DND-41 (cell line): ENCODE measurements around the gene EDA.

ENCODE experiments used
- ATAC-seq: fragments of 200-7000 bp; cut with Tn5 transposase; 3 replicates; pipeline ENCODE4 v1.9.1; 2021; ENCODE audit warnings: low read depth; ENCODE audit not compliant: insufficient read depth
- DNase-seq: peaks from one replicate; pipeline ENCODE4 v3.0.0-alpha.2; 2020
- H2AFZ ChIP-seq: 2 replicates; pipeline ENCODE4 v1.6.0; 2012; ENCODE audit warnings: low read depth, low read length
- H3K27ac ChIP-seq: 2 replicates; pipeline ENCODE4 v1.5.1; 2012; ENCODE audit warnings: low read length, inconsistent platforms
- H3K27me3 ChIP-seq: fragments of 200-600 bp; sonication (generic); 2 replicates; pipeline ENCODE4 v1.6.0; 2012; ENCODE audit warnings: low read length, mild to moderate bottlenecking, inconsistent platforms; ENCODE audit not compliant: insufficient read depth, poor library complexity
- H3K36me3 ChIP-seq: 2 replicates; pipeline ENCODE4 v1.5.1; 2012; ENCODE audit warnings: low read length, inconsistent platforms; ENCODE audit not compliant: insufficient read depth
- H3K4me1 ChIP-seq: 2 replicates; pipeline ENCODE4 v1.5.1; 2012; ENCODE audit warnings: mild to moderate bottlenecking, low read length; ENCODE audit not compliant: insufficient read depth
- H3K4me2 ChIP-seq: 2 replicates; pipeline ENCODE4 v1.6.0; 2012; ENCODE audit warnings: mild to moderate bottlenecking, moderate library complexity, low read length, inconsistent platforms; ENCODE audit not compliant: insufficient read depth
- H3K4me3 ChIP-seq, 2 experiments: fragments of 200-600 bp in 1 of 2; shearing (Covaris generic) in 1 of 2; 2 replicates each; pipeline ENCODE4 v1.5.1; 2012 to 2016; ENCODE audit warnings: inconsistent platforms in 2 of 2, low read length in 2 of 2, mild to moderate bottlenecking in 2 of 2, low read depth in 1 of 2, moderate library complexity in 1 of 2
- H3K79me2 ChIP-seq: 2 replicates; pipeline ENCODE4 v1.6.0; 2012; ENCODE audit warnings: low read length, inconsistent platforms; ENCODE audit not compliant: insufficient read depth
- H3K9ac ChIP-seq: 2 replicates; pipeline ENCODE4 v1.6.0; 2012; ENCODE audit warnings: low read depth, mild to moderate bottlenecking, inconsistent platforms, low read length, moderate library complexity
- H3K9me3 ChIP-seq: 2 replicates; pipeline ENCODE4 v1.5.1; 2012; ENCODE audit warnings: low read length, moderate library complexity, mild to moderate bottlenecking, inconsistent platforms; ENCODE audit not compliant: insufficient read depth, severe bottlenecking
- H4K20me1 ChIP-seq: 2 replicates; pipeline ENCODE4 v1.6.0; 2012; ENCODE audit warnings: low read length; ENCODE audit not compliant: insufficient read depth
- EZH2 ChIP-seq: IDR thresholded peaks from 3 replicates; pipeline ENCODE4 v1.6.1; 2012; ENCODE audit warnings: borderline replicate concordance, low read depth, mild to moderate bottlenecking, moderate library complexity, low read length, inconsistent platforms; ENCODE audit not compliant: severe bottlenecking
- TF ChIP-seq, protein P1 (sequence below): IDR thresholded peaks from 2 replicates; pipeline ENCODE4 v1.5.1; 2012; ENCODE audit warnings: borderline replicate concordance, low read length, moderate library complexity, mild to moderate bottlenecking; ENCODE audit not compliant: poor library complexity, severe bottlenecking; ENCODE audit errors: extremely low read depth

EDA gene

DNA sequence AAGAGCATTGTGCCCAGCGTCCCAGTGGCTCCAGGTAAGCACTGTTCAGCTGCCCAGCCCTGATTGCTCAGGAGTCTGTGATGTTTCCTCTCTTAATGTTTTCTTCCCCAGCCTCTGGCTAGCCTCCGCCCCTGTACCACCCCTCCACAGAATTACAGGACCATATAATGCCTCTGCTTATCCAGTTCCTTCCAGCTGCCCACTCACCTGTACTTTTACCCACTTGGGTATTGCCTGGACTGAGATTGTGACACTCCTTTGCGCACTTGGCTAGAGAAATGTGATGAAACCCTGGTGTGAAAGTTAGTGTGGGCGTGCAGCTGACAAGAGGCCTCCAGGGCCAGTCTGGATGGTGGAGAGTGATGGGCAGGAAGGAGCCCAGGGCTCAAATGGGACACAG, 434.0 kb downstream of the EDA start, which contains the start of gene AWAT2:
Gene AWAT2 (minus strand): TSS at position 14 of the 400 bp plus-strand sequence. CDS start 6 bp downstream, at position 8.
- H3K9me3 ChIP-seq, result no peaks in the 10 kb centered on the region
- no peaks in the 10 kb centered on the region for H3K4me1 ChIP-seq
- H3K27me3 ChIP-seq, result no peaks in the 10 kb centered on the region
- H3K4me2 ChIP-seq, result no peak within 1 kb of the TSS
- no peaks in the 10 kb centered on the region for H4K20me1 ChIP-seq
- H3K79me2 ChIP-seq, result no peaks in the 10 kb centered on the region
- no peak within 1 kb of the TSS for H3K27ac ChIP-seq
- TF ChIP-seq, protein P1, sequence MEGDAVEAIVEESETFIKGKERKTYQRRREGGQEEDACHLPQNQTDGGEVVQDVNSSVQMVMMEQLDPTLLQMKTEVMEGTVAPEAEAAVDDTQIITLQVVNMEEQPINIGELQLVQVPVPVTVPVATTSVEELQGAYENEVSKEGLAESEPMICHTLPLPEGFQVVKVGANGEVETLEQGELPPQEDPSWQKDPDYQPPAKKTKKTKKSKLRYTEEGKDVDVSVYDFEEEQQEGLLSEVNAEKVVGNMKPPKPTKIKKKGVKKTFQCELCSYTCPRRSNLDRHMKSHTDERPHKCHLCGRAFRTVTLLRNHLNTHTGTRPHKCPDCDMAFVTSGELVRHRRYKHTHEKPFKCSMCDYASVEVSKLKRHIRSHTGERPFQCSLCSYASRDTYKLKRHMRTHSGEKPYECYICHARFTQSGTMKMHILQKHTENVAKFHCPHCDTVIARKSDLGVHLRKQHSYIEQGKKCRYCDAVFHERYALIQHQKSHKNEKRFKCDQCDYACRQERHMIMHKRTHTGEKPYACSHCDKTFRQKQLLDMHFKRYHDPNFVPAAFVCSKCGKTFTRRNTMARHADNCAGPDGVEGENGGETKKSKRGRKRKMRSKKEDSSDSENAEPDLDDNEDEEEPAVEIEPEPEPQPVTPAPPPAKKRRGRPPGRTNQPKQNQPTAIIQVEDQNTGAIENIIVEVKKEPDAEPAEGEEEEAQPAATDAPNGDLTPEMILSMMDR, result no peak
- no peak for TF ChIP-seq EZH2
- no peak within 1 kb of the TSS for H3K9ac ChIP-seq
- no peak within 1 kb of the TSS for H3K4me3 ChIP-seq
- ATAC-seq (no peak), DNase-seq (no peak)
- no peak within 1 kb of the TSS for H2AFZ ChIP-seq
- no peaks in the 10 kb centered on the region for H3K36me3 ChIP-seq

DNA sequence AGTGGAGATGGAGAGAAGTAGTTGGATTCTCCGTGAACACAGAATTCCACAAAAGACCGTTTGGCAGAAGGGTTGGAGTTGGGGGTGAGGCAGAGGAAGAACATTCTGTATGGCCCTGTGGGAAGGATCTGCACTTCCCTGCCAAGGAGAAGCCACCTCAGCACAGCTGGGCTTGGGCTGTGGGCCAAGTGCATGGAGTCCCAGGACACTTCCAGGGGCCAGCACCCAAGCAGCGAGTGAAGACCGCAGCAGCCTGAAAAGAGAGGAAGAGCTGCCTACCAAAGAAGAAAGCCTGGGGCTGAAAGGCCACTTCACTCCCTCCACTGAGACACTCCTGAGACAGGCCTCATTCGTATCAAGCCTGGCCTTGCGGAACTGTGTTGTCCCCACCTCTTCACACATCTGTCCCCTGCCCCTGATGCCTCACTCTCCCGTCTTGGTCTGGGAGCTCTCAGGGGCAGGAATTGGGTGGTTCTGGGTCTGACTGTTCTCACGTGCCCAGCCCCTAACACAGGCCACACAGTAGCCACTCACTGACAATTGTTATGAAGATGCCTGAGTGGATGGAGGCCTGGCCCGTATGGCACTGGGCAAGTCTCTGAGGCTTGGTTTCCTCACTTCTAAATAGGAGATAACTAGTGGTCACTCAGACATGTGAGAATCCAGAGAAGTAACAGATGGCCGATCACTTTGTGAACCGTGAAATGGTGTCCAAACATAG, 437.1 kb downstream of the EDA start:
- no peak overlapping the region for H3K27ac ChIP-seq
- H3K27me3 ChIP-seq, result no peaks in the 10 kb centered on the region
- ATAC-seq (no peak), DNase-seq (no peak)
- H3K9me3 ChIP-seq, result no peaks in the 10 kb centered on the region
- no peaks in the 10 kb centered on the region for H3K4me1 ChIP-seq
- no peak overlapping the region for H3K4me3 ChIP-seq
- H3K79me2 ChIP-seq, result no peaks in the 10 kb centered on the region
- no peaks in the 10 kb centered on the region for H3K36me3 ChIP-seq
- no peak overlapping the region for H3K9ac ChIP-seq
- TF ChIP-seq, protein P1, result no peak
- no peak for TF ChIP-seq EZH2
- H2AFZ ChIP-seq, result no peak overlapping the region
- H4K20me1 ChIP-seq, result no peaks in the 10 kb centered on the region
- H3K4me2 ChIP-seq, result no peak overlapping the region

DNA sequence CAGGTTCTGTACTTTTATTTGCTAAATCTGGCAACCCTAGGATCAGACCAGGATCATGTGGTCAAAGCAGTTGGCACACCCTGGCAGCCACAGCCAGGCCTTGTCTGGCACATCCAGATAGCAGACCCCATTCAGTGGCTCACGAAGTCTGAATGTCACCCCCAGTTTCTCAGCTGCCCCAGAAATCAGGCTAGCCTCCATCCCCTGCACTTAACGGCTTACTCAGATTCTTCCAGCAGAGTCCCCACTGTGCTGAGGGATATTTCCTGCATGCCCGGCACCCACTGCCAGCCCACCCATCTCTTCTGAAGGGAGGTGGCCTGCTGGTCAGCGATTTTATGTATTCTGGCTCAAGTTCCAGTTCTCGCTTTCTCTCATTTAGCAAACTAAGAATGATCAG, 438.5 kb downstream of the EDA start:
- Histone ChIP-seq H3K79me2 (no peaks in the 10 kb centered on the region), H2AFZ (no peak overlapping the region), H3K9ac (no peak overlapping the region), H3K4me3 (no peak overlapping the region), H3K27me3 (no peaks in the 10 kb centered on the region), H3K27ac (no peak overlapping the region), H3K9me3 (no peaks in the 10 kb centered on the region), H3K4me2 (no peak overlapping the region), H4K20me1 (no peaks in the 10 kb centered on the region), H3K36me3 (no peaks in the 10 kb centered on the region), H3K4me1 (no peaks in the 10 kb centered on the region)
- TF ChIP-seq, protein P1, result no peak
- TF ChIP-seq EZH2, result no peak
- no peak for DNase-seq
- ATAC-seq, result no peak
